T-helper 9 cell (primary cell): ENCODE measurements around the gene RBBP5.

Experiments
- DNase-seq: peaks from one replicate; pipeline ENCODE4 v3.0.0-alpha.2; 2020

RBBP5 gene

DNA sequence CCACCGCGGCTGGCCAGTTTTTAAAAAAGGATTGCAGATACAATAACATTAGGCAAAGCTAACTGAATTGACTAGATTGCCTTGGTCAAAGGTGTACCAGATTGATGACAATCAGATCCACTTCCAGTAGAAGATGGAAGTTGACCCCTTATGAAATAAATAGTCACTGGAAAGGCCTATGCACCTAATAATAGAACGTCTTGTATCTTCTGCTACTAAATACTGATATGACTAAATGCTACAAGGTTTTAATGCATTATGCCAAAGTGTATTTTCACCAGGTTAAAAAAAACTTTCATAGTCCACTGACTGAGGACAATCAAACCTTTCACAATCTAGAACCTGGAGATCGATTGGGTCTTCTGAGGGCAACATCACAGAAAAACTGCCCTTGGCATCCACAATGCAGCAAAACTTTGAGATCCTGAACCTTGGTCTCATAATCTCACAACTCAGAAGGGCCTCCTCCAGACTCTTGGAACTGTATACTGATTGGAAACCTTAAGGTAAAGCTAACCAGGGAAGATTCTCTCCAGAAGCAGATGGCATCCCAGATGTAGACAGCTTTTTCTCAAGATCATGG lies 7.8 kb upstream of the RBBP5 start:
- no peak for DNase-seq

DNA sequence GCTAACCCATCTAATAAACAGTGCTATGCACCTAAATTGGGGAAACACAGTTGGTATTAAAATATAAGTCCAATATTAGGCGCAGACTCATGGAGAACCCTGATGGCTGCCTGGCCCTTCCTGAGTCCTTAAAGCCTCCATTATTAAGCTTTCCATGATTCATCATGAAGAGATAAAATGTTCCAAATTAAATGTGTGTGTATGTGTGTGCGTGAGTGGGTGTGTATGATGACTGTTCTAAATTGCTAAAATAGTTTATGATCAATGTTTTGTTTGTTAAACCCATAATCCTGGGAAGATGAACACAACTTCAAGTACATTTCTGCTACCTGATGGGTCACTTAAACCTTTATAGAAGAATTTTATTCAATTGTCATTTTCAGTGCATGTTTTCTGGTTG lies 6.3 kb upstream of the RBBP5 start:
- DNase-seq: no peak

DNA sequence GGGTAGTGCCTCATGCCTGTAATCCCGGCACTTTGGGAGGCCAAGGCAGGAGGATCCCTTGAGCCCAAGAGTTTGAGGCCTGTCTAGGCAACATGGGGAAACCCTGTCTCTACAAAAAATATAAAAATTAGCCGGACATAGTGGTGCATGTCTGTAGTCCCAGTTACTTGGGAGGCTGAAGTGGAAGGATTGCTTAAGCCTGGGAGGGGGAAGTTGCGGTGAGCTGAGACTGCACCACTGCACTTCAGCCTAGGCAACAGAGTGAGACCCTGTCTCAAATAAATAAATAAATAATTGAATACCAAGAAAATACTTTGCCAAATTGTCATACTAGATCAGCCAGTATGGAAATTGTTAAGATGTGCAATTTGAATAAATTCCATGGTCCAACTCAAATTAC lies 5.9 kb upstream of the RBBP5 start:
- no peak for DNase-seq

DNA sequence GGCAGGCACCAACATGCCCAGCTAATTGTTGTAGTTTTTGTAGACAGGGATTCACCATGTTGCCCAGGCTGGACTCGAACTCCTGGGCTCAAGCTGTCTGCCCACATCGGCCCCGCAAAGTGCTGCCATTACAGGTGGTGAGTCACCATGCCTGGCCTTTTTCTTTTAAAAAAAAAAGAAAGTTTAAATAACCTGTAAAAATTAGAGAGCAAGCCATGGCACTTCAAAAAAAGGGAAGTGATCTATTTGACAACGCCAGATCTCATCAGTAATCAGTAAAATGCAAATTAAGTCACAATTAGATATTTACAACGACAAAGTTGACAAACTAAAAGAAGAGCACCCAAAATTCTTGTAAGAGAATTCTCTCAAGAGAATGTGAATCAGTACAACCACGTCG lies 2.9 kb upstream of the RBBP5 start:
- no peak for DNase-seq

DNA sequence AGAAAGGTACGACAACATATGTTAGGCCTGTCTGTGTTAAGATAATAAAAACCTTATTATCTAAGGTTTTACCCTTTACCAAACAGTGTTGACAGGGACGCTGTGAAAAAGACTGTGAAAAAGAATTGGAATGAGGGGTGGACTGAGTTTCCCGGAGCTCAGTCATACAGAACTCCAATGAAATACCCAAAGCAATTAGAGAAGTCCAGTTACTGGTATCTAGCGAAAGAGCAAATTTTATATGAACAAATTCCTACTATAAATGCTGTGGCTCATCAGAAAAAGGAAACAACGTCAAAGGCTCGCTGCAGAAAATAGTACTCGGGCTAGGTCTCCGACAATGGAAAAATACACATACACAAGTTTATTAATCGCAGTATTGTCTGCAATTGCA lies 708 bp upstream of the RBBP5 start:
- no peak for DNase-seq

DNA sequence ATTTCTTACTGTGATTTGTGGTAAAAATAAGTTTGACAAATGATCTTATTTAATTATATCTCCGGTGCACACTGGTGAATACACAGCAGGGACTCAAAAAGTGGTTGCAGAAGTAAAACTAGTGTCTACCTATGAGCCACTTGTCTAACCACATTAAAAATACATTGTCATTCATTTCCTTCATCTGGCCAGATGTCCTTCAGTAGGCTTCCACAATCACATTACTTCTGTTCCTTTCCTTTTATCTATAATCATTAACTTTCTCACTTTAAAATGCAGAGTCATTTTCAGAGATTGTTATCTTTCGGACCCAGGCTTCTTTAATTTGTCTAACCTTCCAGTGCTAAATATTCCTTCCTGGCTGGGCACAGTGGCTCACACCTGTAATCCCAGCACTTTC lies 3.0 kb downstream of the RBBP5 start:
- DNase-seq: no peak

DNA sequence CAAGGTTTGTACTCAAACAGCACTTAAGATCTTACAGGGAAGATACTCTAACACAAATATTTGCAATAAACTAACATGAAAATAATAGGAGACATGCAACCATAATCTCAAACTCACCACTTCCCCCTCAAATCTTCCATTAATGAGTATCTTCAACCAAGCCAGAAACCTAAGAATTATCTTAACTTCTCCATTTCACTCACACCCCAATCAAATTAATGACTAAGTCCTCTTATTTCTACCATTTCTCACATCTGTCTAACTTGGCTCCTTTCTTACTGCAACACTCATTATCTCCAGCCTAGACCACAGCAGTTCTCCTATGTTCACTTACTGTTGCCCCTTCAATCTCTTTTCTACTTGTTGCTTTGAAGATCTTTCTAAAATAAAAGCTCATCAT lies 10.4 kb downstream of the RBBP5 start:
- DNase-seq: no peak

DNA sequence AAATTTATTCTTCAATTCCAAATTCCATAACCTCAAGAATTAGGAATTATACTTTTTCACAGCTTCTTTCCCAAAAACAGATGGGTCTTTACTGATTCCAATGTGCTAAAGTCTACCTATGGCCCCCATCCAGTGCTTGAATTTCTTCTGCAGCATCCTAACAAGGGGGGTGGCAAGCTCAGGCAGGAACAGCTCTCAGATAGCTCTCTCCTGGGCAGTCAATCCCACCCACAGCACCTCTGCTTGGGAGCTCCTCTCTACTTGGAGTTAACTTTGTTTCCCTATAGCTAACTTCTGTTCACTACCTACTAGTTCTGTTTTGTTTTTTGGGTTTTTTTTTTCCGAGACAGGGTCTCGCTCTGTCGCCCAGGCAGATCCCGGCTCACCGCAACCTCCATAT lies 12.1 kb downstream of the RBBP5 start:
- DNase-seq: no peak

DNA sequence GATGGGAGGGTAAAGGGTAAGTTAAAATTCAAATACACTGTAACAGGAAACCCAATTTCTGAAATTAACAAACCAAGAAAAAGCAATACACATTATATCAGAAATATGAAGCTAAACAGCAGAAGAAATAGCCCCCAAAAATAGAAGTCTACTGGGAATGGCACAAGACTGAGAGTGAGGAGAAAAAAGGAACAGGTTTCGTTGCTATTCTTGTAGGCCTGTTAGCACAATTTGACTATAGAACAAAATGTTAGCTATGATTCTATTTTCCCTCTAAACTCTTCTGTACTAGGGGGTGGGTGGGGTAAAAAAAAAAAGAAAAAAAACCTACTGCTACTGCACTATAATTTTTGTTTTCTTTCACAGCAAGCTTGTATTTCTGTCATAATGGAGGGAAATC lies 12.5 kb downstream of the RBBP5 start:
- DNase-seq: no peak

DNA sequence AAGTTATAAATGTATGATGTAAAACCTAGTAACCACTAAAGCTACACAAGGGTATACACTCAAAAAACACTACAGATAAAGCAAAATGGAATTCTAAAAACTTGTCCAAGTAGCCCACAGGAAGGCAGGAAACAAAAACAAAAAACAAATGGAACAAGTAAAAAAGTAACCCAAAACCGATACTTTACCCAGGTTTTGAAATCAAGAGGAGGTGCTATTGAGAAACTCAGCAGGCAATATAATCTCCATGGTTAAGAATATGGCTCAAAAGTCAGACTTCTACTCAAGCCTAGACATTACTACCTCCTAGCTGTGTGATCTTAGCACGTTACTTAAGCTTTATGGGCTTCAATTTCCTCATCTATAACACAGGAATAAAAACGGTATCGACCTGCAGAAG lies 13.3 kb downstream of the RBBP5 start:
- DNase-seq: no peak

DNA sequence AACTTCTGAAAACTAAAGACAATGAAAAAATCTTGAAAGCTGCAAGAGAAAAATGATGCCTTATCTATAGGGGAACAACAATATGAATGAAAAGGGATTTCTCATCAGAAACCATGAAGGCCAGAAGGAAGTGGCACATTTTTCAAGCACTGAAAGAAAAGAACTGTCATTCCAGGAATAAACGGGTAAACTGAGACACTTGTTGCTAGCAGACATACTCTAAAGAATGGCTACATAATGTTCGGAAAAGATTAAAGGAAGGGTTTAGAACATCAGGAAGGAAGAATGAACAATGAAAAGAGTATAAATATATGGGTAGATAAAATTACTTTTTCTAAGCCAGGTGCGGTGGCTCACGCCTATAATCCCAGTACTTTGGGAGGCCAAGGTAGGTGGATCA lies 14.5 kb downstream of the RBBP5 start:
- no peak for DNase-seq

DNA sequence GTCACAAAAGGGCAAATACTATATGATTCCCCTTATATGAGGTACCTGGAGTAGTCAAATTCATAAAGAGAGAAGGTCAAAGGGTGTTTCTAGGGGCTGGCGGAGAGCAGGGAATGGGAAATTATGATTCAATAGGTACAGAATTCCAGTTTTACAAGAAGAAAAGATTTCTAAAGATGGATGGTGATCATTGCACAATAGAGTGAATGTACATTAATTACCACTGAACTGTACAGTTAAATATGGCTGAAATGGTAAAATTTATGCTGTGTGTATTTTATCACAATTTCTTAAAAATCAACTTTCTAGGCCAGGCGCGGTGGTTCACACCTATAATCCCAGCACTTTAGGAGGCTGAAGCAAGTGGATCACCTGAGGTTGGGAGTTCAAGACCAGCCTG lies 19.4 kb downstream of the RBBP5 start:
- DNase-seq: no peak

DNA sequence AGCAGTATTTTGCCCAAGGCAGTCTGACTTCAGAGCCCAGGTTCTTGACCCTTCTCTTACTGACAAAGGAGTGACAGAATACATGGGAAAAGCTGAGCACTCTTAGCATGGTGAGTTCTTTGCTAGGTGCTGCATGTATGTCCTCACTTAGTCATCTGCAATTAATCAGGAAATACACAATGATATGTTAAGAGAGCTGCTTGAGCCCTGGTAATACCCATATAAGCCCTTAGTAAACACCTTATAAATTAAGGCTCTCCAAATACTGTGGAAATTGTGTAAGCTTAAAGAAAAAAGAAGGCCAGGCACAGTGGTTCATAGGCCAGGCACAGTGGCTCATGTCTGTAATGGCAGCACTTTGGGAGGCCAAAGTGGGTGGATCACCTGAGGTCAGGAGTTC lies 23.5 kb downstream of the RBBP5 start:
- no peak for DNase-seq

DNA sequence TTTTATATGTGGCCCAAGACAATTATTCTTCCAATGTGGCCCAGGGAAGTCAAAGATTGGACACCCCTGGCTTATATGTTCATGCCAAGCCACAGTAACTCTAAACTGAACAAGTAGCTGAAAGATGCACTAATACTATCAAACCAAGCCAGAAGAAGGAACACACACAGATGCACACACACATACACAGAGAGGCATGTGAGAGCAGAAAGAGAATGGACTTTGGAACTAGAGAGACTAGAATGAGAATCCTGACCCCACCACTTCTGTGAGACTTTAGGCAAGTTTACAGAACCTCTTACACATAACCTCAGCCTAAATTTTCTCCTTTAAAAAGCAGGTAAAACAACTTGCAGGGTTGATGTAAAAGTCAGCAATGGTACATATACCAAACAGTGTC lies 26.4 kb downstream of the RBBP5 start:
- DNase-seq: no peak

DNA sequence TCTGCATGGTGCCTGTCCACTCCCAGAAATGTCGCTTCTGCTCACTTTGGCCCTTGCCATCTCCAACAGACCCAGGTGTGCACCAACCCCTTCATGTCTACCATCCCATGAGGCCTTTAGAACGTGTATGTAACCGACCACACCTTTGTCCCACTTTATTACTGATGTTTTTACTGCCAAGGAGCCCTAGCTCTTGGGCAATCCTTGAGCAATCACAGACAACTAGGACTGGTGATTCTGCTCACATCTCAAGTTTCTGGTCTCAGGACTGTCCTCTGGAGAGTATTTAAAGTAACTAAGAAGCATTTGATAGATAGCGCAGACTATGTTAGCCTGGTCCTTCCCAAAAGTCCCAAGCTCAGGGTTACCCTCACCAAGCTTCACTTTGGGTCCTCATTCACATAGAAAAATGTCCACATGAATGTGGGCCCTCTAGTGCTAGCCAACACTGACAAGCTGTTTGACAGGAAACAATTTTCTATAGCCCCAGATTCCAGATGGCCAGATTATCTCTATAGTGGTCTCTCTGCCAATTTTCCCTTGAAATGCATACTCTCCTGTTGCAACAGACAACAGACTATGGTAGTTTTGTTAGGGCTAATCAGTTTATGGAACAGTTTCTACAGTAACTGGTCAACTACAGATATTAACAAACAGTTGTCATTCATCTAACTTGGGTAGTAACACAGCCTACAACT lies 30.6 kb downstream of the RBBP5 start:
- no peak for DNase-seq

DNA sequence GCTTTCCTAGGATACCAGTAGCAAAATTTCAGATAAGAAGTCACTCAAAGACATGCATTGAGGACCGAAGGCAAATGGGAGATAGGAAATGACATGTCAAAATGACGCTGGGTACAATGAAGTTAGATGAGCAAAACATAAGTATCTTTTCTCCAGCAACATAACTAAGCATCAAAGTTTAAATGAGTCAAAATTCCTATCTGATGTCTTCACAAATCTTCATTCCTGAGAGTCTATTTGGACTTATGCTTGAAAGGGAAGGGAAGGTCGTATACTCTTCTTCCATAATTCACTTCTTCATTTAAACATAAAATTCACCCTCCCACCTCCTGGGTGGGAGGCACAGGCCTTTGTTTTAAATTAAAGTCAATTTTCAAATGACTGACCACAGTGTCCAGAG lies 33.4 kb downstream of the RBBP5 start:
- DNase-seq: no peak

DNA sequence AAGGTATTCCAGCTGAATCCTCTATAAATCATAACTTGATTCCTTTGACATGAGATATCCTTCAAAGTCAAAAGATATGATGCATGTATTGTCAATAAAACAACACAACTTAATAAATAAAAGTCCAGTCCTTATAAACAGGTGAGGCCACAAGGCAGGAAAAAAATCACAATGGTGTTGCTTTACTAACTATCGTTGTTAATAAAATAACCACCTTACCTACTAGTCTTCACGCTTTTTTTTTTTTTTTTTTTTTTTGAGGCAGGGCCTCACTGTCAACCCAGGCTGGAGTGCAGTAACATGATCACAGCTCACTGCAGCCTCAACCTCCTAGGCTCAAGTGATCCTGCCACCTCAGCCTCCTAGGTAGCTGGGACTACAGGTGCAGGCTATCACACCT lies 37.4 kb downstream of the RBBP5 start, which contains the start of gene TMEM81:
Gene TMEM81, minus strand, starts transcription at position 101 of the 400 bp plus-strand sequence. CDS start 140 bp downstream, outside the sequence.
- no peak for DNase-seq

DNA sequence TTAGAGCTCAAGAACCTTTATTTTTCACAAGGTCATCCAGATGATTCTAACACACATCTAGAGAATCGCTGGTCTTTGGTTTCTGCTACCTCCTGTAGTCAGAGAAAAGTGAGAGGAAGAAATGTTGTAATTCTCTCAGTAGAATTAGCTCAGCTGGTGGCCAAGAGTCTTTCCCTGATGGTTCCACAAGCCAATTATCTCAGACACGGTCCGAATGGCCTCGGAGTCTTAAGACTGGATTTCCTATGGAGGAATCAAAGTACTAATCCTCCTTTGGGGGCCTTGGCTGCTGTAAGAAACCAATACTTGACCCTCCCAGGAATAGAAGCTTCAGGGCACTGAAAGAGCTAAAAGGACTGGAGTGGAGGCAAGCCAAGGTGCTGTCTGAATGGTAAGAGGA lies 39.3 kb downstream of the RBBP5 start:
- no peak for DNase-seq

DNA sequence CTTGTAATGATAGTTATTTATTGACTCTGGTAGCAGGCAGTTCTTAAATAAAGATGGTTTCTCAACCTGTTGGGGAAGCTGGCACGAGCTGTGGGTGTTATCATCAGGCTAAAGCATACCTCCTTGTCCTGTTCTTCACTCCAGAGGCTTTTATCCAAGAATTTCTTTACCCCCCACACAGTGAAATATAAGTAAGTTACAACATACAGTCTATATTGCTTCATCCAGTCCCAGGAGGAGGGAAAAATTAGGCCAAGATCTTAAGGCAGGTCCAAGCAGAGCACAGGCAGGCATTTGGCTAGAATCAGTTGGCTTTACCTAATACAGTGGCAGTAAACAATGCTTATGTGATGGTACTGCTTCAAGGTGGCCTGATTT lies 43.9 kb downstream of the RBBP5 start:
- no peak for DNase-seq

DNA sequence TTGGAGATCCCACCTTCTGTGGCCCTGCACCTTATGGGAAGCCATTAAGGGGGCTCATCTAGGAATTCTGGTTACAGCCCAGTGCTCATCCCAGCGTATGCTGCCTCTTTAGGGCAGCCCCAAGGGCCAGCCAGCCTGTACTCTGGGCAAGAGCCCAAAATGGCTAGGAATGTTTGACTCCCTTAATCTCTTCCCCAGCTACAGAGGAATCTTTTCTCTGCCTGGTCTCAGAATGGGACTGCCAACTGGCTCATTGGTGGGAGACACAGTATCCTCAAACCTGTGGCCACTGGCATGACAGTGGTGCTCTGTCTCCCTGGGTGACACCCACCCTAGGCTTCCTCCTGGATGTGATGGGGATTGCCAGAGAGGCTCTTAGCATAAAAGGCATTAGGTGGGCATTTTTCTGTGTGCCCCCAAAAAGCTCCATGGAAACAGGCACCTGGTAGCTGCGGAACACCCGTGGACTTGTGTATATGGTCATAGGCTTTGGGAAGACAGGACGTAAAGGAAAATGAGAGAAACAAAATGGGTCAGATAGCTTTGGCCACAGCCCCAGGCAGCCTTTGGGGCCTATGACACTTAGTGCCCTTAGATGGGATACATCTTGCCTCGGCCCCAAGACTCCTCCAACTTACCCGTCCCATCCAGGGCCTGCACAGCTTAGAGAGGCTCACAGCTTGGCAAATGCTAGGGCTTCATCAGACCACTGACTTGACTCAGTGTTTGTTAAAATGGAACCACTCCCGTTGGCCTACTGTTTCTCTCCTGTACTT lies 44.4 kb downstream of the RBBP5 start:
- no peak for DNase-seq

DNA sequence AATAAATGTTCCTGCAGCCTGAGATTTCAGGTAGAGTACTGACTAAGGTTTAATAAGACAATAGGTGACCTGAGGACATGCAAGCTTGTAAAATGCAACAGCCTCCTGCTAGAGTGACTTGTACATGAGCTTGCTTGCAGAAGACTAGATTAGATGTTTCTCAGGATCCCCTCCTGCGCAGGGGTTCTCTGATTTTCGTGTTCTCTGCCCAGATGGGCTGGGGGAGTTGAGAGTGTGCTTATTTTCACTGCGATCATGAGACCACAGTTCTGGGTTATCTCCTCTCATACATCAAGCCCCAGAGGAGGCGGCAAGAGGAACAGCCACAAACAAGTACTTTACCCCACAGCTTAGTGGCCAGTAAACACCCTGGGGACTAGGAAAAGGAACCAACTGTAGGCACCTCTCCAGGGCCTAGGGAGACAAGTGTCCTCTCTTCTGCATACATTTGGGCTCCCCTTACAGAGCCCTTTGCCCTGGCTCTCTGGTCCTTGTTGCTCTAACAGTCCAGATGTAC lies 45.5 kb downstream of the RBBP5 start:
- DNase-seq: no peak

DNA sequence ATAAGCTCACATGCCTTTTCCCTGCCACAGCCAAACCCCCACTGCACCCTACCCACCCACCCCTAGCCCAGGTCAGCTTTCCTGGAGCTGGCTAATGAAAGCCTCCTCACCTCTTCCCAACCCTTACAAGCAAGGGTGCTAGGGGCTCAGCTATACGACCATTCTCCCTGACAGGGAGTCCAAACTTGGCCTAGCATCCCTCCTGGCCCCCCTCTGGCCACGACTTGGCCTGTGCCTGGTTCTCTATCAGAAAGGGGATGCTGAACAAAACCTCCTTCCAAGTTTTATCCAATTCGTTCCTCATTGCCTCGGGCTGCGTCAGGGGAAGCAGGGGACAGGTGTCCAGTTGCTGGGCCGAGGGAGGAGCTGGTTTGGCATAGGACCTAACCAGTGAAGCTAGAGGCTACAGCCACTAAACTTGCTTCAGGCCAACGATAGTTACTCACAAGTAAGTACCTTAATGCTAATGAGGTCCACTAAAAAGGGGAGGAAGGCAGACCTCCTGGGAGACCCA lies 46.1 kb downstream of the RBBP5 start:
- DNase-seq: no peak

DNA sequence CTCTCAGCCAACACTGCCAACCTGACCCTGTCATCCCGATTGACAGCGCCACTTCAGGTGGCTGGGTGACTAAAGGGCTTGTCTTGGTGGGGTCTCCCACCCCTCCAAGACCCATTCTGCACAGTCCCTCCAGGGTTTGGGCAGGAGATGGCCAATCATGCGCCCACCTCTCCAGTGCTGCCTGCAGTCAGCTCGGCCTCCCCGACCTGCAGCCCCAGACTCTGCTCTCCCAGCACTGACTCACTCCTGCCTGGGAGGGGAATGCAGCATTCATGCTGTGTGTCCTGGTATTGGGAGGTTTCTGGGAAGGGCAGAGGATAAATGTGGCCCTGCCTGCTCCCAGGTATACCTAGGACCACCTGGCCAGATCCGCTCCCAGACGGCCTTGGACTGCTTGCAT lies 47.3 kb downstream of the RBBP5 start:
- no peak for DNase-seq

DNA sequence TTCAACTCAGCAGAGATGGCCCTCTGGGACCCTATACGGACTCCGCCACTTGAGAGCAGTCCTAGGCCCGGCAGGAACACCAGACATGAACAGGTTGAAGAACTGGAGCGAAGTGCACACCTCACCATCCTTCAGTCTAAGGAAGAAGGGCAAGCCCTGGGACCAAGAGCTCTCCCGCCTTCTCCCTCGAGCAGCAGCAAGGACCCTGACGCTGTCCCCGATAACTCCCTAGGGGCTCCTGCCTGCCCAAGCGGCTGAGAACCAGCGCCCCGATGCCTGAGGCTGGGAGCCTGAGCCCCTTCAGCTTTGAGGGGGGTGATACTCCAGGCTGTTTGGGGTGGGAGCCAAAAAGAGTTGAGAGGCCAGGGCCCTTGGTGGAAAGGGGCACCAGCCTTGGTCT lies 47.7 kb downstream of the RBBP5 start:
- DNase-seq: no peak
